Stromal cell of bone marrow (primary cell): ENCODE data around the gene SMLR1.
A peak's percentile ranks its signal among the peaks of the same experiment; 100 is the strongest.
"Not testable (repeated sequence)": the region's sequence is repeated elsewhere in the genome, so short reads cannot be mapped to it uniquely, and the experiment has no call there.

Source experiments
- DNase-seq: peaks from one replicate; pipeline ENCODE4 v3.0.0-alpha.2; 2012; ENCODE audit warnings: low read depth

The SMLR1 gene

GRCh38 chr6:130827247-130828149 is at the start of gene SMLR1:
Gene SMLR1 (plus strand): TSS chr6:130827406. CDS start chr6:130827414, 8 bp downstream.
- no peak for DNase-seq

- DNase-seq: peak; percentile 66
Measured at GRCh38 chr6:130778946-130779657, 48.1 kb upstream of the SMLR1 start.

GRCh38 chr6:130779658-130780033 is 47.6 kb upstream of the SMLR1 start:
- DNase-seq: no peak

GRCh38 chr6:130780122-130780521 is 47.1 kb upstream of the SMLR1 start:
- no peak for DNase-seq

GRCh38 chr6:130781557-130781956 is 45.6 kb upstream of the SMLR1 start:
- DNase-seq: no peak

- no peak for DNase-seq
Measured at GRCh38 chr6:130783416-130784107, 43.6 kb upstream of the SMLR1 start.

- DNase-seq: no peak
Measured at GRCh38 chr6:130787726-130788500, 39.3 kb upstream of the SMLR1 start.

- no peak for DNase-seq
Measured at GRCh38 chr6:130788954-130789353, 38.3 kb upstream of the SMLR1 start.

GRCh38 chr6:130794010-130794697 is 33.1 kb upstream of the SMLR1 start:
- no peak for DNase-seq

- DNase-seq: no peak
Measured at GRCh38 chr6:130794738-130795137, 32.5 kb upstream of the SMLR1 start.

GRCh38 chr6:130796313-130796905 is 30.8 kb upstream of the SMLR1 start:
- peak; percentile 49 for DNase-seq

GRCh38 chr6:130797061-130797460 is 30.1 kb upstream of the SMLR1 start:
- no peak for DNase-seq

GRCh38 chr6:130801368-130801767 is 25.8 kb upstream of the SMLR1 start:
- DNase-seq: not testable (repeated sequence)

- no peak for DNase-seq
Measured at GRCh38 chr6:130810307-130811030, 16.7 kb upstream of the SMLR1 start.

GRCh38 chr6:130811932-130812331 is 15.3 kb upstream of the SMLR1 start:
- no peak for DNase-seq

GRCh38 chr6:130814506-130814905 is 12.7 kb upstream of the SMLR1 start:
- no peak for DNase-seq

- DNase-seq: no peak
Measured at GRCh38 chr6:130815200-130816071, 11.8 kb upstream of the SMLR1 start.

GRCh38 chr6:130822736-130823135 is 4.5 kb upstream of the SMLR1 start:
- no peak for DNase-seq
